Measurements from ENCODE around the gene MAN1B1. TPM values are rescaled to one million over a fixed set of nuclear protein-coding genes. Genes with fewer than 3 reads are reported as not detected.

The MAN1B1 gene
- total and polyA plus RNA-seq, 2 donors (not counting 3 experiments of a cell fraction or from before 2014, with no cell fraction given) = 75.3 to 83.3 TPM

DNA sequence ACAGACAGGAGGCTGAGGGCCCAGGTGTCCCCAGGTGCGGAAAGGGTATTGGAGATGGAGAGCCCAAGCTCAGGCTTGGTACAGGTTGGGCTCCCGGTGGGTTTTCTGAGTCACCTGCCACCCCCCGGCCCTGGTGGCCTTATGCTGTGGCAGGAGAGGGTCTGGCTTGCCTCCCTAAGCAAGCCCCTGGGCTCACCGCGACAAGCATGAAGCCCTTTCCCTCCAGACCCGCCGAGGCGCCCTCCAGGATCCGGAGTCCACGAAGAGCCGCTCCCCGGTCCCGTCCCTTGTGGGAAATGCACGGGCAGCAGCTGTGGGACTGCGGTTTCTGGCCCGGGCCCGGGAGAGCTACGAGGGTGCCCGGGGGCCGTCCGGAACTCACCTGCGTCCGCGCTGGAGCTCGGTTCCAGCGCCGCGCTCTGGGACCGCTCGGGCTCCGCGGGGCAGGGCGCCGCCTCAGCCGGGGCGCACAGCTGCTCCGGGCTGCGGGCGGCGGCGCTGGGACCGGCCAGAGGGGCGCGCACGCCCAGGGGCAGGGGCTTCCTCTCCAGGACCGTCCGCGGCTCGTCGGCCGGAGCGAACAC lies 17.2 kb upstream of the MAN1B1 start:
- Histone ChIP-seq H3K4me2 (ENCODE audit: insufficient read depth, low read length) (peak overlapping the region; percentile 69), H3K9ac (replicated peaks; ENCODE audit: extremely low read depth, insufficient read depth, low read length) (no peak overlapping the region), H3K27me3 (ENCODE audit: control insufficient read depth in 2 of 2, insufficient read depth in 2 of 2, low read length in 2 of 2) (no peaks in the 10 kb centered on the region), H4K20me1 (replicated peaks; ENCODE audit: control insufficient read depth, extremely low read depth, insufficient read depth, low read length) (no peaks in the 10 kb centered on the region), H3K36me3 (ENCODE audit: control insufficient read depth in 2 of 2, extremely low read depth in 1 of 2, insufficient read depth in 2 of 2, low read length in 2 of 2) (no peaks in the 10 kb centered on the region), H3K79me2 (ENCODE audit: control insufficient read depth, insufficient read depth, low read length) (peaks cover 9% of the 10 kb centered on the region), H3K9me1 (replicated peaks; ENCODE audit: control insufficient read depth, extremely low read depth, insufficient read depth, low read length) (no peaks in the 10 kb centered on the region), H3K4me3 (replicated peaks in 1 of 3; ENCODE audit: insufficient read depth in 1 of 3, low read depth in 1 of 3, low read length in 3 of 3) (peak overlapping the region; percentile 37 to 49 (median 39)), H3K9me3 (replicated peaks; ENCODE audit: control insufficient read depth, insufficient read depth, low read length) (no peaks in the 10 kb centered on the region), H2AFZ (ENCODE audit: low read depth, low read length) (no peak overlapping the region), H3K27ac (ENCODE audit: insufficient read depth, low read depth, low read length) (no peak overlapping the region), H3K4me1 (ENCODE audit: control insufficient read depth, extremely low read depth, insufficient read depth, low read length) (peaks cover 11% of the 10 kb centered on the region)
- no peak for DNase-seq (ENCODE audit: low read depth, low spot score)
- dilution Hi-C loops (cut with MboI; ENCODE audit: extremely low pct_ligation_motif_present, low sequenced_read_pairs) (no loop called here), intact Hi-C loops (cut with micrococcal nuclease) (no loop called here)
- POLR2A ChIA-PET = interaction anchor here (0.9 kb wide), 1 partner anchor 17 kb away, joined by 4 read pairs; the partner anchor contains the start of gene MAN1B1
- BruUV-seq (replicated peaks) = no TSS peak
- TF ChIP-seq MYC (IDR thresholded peaks at IDR 0.05; ENCODE audit: low read depth, low read length) (no peak), EZH2 (IDR thresholded peaks at IDR 0.05; ENCODE audit: borderline replicate concordance, low read depth, low read length, severe bottlenecking) (no peak), FOS (IDR thresholded peaks at IDR 0.05; ENCODE audit: borderline replicate concordance, insufficient read depth, low read length) (no peak), POLR2A (IDR thresholded peaks at IDR 0.05; ENCODE audit: low read depth, low read length) (no peak), GATA2 (IDR thresholded peaks at IDR 0.05; ENCODE audit: insufficient read depth, insufficient read length, low read depth, low read length) (no peak), JUN (IDR thresholded peaks at IDR 0.05; ENCODE audit: borderline replicate concordance, insufficient read depth, insufficient read length, low read depth) (no peak), POLR2AphosphoS5 (IDR thresholded peaks at IDR 0.05; ENCODE audit: insufficient read depth, low read depth, low read length) (no peak)
- TF ChIP-seq, protein P1, sequence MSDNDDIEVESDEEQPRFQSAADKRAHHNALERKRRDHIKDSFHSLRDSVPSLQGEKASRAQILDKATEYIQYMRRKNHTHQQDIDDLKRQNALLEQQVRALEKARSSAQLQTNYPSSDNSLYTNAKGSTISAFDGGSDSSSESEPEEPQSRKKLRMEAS (IDR thresholded peaks at IDR 0.05; ENCODE audit: insufficient read depth, insufficient read length) = no peak
- TF ChIP-seq, protein P2, sequence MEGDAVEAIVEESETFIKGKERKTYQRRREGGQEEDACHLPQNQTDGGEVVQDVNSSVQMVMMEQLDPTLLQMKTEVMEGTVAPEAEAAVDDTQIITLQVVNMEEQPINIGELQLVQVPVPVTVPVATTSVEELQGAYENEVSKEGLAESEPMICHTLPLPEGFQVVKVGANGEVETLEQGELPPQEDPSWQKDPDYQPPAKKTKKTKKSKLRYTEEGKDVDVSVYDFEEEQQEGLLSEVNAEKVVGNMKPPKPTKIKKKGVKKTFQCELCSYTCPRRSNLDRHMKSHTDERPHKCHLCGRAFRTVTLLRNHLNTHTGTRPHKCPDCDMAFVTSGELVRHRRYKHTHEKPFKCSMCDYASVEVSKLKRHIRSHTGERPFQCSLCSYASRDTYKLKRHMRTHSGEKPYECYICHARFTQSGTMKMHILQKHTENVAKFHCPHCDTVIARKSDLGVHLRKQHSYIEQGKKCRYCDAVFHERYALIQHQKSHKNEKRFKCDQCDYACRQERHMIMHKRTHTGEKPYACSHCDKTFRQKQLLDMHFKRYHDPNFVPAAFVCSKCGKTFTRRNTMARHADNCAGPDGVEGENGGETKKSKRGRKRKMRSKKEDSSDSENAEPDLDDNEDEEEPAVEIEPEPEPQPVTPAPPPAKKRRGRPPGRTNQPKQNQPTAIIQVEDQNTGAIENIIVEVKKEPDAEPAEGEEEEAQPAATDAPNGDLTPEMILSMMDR (IDR thresholded peaks at IDR 0.05; ENCODE audit: extremely low read depth in 1 of 2, insufficient read depth in 1 of 2, low read depth in 1 of 2, low read length in 2 of 2) = no peak
- CTCF ChIA-PET = interaction anchor here (1.0 to 8.0 kb wide), 8 partner anchors 14 to 122 kb away, joined by 3 to 152 read pairs (median 4); partner anchors contain the start of genes ABCA2 and NPDC1
- FAIRE-seq = no peak

Data from endothelial cell of umbilical vein (primary cell).